GM23338 (cell line): ENCODE results near the gene CRYM.

Source experiments
- EZH2 ChIP-seq: fragments of 200-600 bp; sonication (generic); IDR thresholded peaks from one replicate; pipeline ENCODE4 v1.8.0; 2017; ENCODE audit warnings: antibody characterized with exemption, mild to moderate bottlenecking, low read depth; ENCODE audit not compliant: unreplicated experiment
- POLR2AphosphoS5 ChIP-seq: IDR thresholded peaks from 2 replicates; pipeline ENCODE4 v1.6.1; 2016; ENCODE audit warnings: antibody characterized with exemption, low read depth
- ZNF114 ChIP-seq: fragments of 250-450 bp; sonication (Bioruptor Pico); IDR thresholded peaks from 2 replicates; pipeline ENCODE4 v1.5.0; 2020; ENCODE audit warnings: mild to moderate bottlenecking, moderate library complexity
- TF ChIP-seq, protein P1 (sequence below), 2 experiments: fragments of 200-600 bp in 1 of 2; sonication (generic) in 1 of 2; conservative IDR thresholded peaks; 2 replicates each; pipeline versions ENCODE4 v1.5.1 to v1.6.1; 2016 to 2017; ENCODE audit warnings: antibody characterized with exemption in 2 of 2, low read depth in 2 of 2, mild to moderate bottlenecking in 2 of 2, moderate library complexity in 1 of 2
- TF ChIP-seq, protein P2 (sequence below): IDR thresholded peaks from one replicate; pipeline ENCODE4 v1.6.1; 2018; ENCODE audit warnings: antibody characterized with exemption; ENCODE audit not compliant: unreplicated experiment

DNA sequence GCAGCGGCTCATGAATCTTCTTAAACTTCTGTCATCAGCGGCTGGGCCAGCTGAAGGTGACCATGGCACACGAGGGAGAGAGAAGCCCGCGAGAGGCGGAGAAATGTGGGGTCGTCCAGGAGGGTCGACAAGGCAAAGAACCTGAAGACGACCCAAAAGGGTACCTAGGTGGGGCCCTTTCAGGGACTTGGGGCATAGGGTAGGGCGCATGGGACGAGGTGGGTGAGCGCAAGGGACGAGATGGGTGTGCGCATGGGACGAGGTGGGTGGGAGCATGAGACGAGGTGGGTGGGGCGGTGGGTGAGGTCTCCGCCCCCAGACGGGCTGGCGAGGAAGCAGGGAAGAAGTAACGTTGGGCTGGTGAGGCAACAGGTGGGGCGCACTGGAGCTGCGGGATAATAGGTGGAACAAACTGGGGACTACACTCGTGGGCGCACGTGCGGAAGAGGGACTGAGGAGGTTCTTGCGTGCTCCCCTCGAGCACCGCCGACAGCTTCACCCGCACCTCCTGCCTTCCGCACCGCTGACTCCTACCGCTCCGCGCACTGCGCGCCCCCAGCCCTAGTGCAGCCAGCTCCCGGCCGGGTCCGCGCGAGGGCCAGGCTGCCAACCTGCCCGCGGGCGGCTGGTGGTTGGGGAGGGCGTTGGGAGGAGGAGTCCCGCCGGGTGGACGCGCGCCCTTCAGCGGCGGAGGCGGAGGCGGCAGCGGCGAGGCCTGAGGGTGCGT lies 23.2 kb upstream of the CRYM start:
- TF ChIP-seq POLR2AphosphoS5 (peak; percentile 24; the same call in 1 of the 2 replicates), EZH2 (no peak), ZNF114 (CRISPR knock-in tag) (no peak)
- TF ChIP-seq, protein P1, sequence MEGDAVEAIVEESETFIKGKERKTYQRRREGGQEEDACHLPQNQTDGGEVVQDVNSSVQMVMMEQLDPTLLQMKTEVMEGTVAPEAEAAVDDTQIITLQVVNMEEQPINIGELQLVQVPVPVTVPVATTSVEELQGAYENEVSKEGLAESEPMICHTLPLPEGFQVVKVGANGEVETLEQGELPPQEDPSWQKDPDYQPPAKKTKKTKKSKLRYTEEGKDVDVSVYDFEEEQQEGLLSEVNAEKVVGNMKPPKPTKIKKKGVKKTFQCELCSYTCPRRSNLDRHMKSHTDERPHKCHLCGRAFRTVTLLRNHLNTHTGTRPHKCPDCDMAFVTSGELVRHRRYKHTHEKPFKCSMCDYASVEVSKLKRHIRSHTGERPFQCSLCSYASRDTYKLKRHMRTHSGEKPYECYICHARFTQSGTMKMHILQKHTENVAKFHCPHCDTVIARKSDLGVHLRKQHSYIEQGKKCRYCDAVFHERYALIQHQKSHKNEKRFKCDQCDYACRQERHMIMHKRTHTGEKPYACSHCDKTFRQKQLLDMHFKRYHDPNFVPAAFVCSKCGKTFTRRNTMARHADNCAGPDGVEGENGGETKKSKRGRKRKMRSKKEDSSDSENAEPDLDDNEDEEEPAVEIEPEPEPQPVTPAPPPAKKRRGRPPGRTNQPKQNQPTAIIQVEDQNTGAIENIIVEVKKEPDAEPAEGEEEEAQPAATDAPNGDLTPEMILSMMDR (conservative IDR thresholded peaks at IDR 0.05; ENCODE audit: low read depth in 2 of 2): peak in 1 of 2 experiments; percentile 28; a peak in 2 of 4 replicates
- TF ChIP-seq, protein P2, sequence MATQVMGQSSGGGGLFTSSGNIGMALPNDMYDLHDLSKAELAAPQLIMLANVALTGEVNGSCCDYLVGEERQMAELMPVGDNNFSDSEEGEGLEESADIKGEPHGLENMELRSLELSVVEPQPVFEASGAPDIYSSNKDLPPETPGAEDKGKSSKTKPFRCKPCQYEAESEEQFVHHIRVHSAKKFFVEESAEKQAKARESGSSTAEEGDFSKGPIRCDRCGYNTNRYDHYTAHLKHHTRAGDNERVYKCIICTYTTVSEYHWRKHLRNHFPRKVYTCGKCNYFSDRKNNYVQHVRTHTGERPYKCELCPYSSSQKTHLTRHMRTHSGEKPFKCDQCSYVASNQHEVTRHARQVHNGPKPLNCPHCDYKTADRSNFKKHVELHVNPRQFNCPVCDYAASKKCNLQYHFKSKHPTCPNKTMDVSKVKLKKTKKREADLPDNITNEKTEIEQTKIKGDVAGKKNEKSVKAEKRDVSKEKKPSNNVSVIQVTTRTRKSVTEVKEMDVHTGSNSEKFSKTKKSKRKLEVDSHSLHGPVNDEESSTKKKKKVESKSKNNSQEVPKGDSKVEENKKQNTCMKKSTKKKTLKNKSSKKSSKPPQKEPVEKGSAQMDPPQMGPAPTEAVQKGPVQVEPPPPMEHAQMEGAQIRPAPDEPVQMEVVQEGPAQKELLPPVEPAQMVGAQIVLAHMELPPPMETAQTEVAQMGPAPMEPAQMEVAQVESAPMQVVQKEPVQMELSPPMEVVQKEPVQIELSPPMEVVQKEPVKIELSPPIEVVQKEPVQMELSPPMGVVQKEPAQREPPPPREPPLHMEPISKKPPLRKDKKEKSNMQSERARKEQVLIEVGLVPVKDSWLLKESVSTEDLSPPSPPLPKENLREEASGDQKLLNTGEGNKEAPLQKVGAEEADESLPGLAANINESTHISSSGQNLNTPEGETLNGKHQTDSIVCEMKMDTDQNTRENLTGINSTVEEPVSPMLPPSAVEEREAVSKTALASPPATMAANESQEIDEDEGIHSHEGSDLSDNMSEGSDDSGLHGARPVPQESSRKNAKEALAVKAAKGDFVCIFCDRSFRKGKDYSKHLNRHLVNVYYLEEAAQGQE: no peak
